K562 (cell line): ENCODE measurements around the gene ANKRD65. TPM values are rescaled to one million over a fixed set of nuclear protein-coding genes. Genes with fewer than 3 reads are reported as not detected.
A peak's percentile ranks its signal among the peaks of the same experiment; 100 is the strongest.

ENCODE experiments used
- BCOR ChIP-seq: fragments of 450-650 bp; IDR thresholded peaks from 2 replicates; pipeline ENCODE4 v1.6.1; 2016
- KAT2B ChIP-seq: IDR thresholded peaks from one replicate; pipeline ENCODE4 v1.6.1; 2012; ENCODE audit warnings: low read depth, mild to moderate bottlenecking, control low read depth, inconsistent platforms, low read length, moderate library complexity
- MGA ChIP-seq: fragments of 450-650 bp; IDR thresholded peaks from 2 replicates; pipeline ENCODE4 v1.6.1; 2016; ENCODE audit warnings: mild to moderate bottlenecking, moderate library complexity
- NFXL1 ChIP-seq: fragments of 450-650 bp; formaldehyde crosslinking; IDR thresholded peaks from 2 replicates; pipeline ENCODE4 v1.4.0; 2021; ENCODE audit warnings: mild to moderate bottlenecking
- NR2F6 ChIP-seq: fragments of 450-650 bp; formaldehyde crosslinking; IDR thresholded peaks from 2 replicates; pipeline ENCODE4 v1.4.0; 2020; ENCODE audit warnings: mild to moderate bottlenecking
- NRF1 ChIP-seq, 2 experiments: fragments of 450-650 bp; IDR thresholded peaks in 1 of 2; conservative IDR thresholded peaks in 1 of 2; 2 replicates each; pipeline ENCODE4 v1.6.1; 2014; ENCODE audit warnings: mild to moderate bottlenecking in 2 of 2
- PHB ChIP-seq: fragments of 250-450 bp; sonication (Bioruptor Pico); IDR thresholded peaks from 2 replicates; pipeline ENCODE4 v1.5.0; 2021
- POU5F1 ChIP-seq: fragments of 150-350 bp; IDR thresholded peaks from 2 replicates; pipeline ENCODE4 v1.6.1; 2014; ENCODE audit warnings: borderline replicate concordance, low read length, low read depth, mild to moderate bottlenecking; ENCODE audit not compliant: partially characterized antibody
- RUNX1 ChIP-seq: sonication (generic); IDR thresholded peaks from 2 replicates; pipeline ENCODE4 v1.6.1; 2016; ENCODE audit warnings: antibody characterized with exemption, low read depth
- SAFB2 ChIP-seq: fragments of 200-400 bp; formaldehyde crosslinking; IDR thresholded peaks from 2 replicates; pipeline ENCODE4 v1.6.1; 2018; ENCODE audit warnings: borderline replicate concordance, low read length, low read depth, moderate library complexity; ENCODE audit not compliant: severe bottlenecking
- SOX6 ChIP-seq: fragments of 450-650 bp; IDR thresholded peaks from 2 replicates; pipeline ENCODE4 v1.6.1; 2014; ENCODE audit warnings: mild to moderate bottlenecking
- SUPT5H ChIP-seq: fragments of 450-650 bp; IDR thresholded peaks from 2 replicates; pipeline ENCODE4 v1.6.1; 2016
- TRIM28 ChIP-seq: fragments of 450-650 bp; IDR thresholded peaks from 2 replicates; pipeline ENCODE4 v1.6.1; 2017
- ZFP30 ChIP-seq: fragments of 250-450 bp; sonication (Bioruptor Pico); IDR thresholded peaks from 2 replicates; pipeline ENCODE4 v1.8.0; 2022; ENCODE audit warnings: moderate library complexity, mild to moderate bottlenecking, inconsistent platforms, borderline replicate concordance
- ZHX1 ChIP-seq: fragments of 150-350 bp; conservative IDR thresholded peaks from 2 replicates; pipeline ENCODE4 v1.6.1; 2014; ENCODE audit warnings: low read length
- ZKSCAN1 ChIP-seq: fragments of 150-350 bp; IDR thresholded peaks from 2 replicates; pipeline ENCODE4 v1.6.1; 2016; ENCODE audit warnings: low read depth, low read length
- polyA plus RNA-seq, 8 experiments: library from polyadenylated mRNA; depleted of rRNA in 4 of 8; stranded (reverse) in 5 of 8; unstranded in 3 of 8; fragments of >200 nt; fragmentation: Nextera tagmentation in 2 of 8; fragmentation: Illumina TruSeq in 1 of 8; extraction: Ambion mirVana in 2 of 8; extraction: Trizol in 1 of 8; gene quantifications; 2 replicates each; pipeline versions ENCODE4 v1.2.1 to v1.2.3, GENCODE V29; 2011 to 2014; ENCODE audit warnings: inconsistent platforms in 1 of 8, missing spikeins in 1 of 8
- total RNA-seq, 7 experiments: library from RNA; depleted of rRNA in 6 of 7; stranded (reverse); fragments of >200 nt in 6 of 7; fragmentation: Illumina TruSeq in 2 of 7; extraction: Trizol in 2 of 7; gene quantifications; 2 replicates each; pipeline versions ENCODE4 v1.2.1 to v1.2.3, GENCODE V29; 2011 to 2021; ENCODE audit warnings: low replicate concordance in 1 of 7

The ANKRD65 gene
- total and polyA plus RNA-seq, 9 of the 15 experiments (the other 6 are each of a cell fraction or from before 2014, with no cell fraction given), result not detected

DNA sequence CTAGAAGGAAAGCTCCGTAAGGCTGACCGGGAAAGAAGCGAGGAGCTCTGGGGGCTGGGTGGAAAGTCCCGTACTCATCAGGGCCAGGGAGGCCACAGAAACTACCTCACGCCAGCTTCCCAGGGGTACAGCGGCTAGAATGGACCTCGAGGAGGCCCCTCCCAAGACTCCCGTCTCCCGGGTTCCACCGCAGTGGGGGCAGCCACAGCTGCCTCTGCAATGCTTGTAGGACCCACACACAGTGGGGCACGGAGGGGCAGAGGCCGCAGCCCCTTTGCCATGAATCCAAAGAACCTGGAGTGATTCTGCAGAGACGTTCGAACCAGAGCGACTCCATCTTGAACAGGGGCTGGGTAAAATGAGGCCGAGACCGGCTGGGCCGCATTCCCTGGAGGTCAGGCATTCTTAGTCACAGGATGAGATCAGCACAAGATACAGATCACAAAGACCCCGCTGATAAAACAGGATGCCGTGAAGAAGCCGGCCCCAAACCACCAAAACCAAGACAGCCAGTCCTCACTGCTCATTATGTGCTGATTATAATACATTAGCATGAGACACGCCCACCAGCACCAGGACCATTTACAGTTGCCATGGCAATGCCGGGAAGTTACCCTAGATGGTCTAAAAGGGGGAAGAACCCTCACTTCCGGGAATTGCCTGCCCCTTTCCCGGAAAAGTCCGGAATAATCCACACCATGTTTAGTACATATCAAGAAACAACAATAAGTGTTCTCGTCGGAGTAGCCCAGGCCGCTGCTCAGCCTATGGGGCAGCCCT is 1.6 kb upstream of the ANKRD65 start (continued):
- TF ChIP-seq ZHX1 (no peak), POU5F1 (no peak), KAT2B (no peak), BCOR (no peak), MGA (no peak), SAFB2 (no peak), ZKSCAN1 (no peak), SUPT5H (no peak), NR2F6 (no peak), SOX6 (no peak), TRIM28 (no peak), PHB (CRISPR knock-in tag) (no peak), NRF1 (conservative IDR thresholded peaks at IDR 0.05 in 1 of 2, IDR thresholded peaks at IDR 0.05 in 1 of 2) (no peak), RUNX1 (no peak), NFXL1 (0 out of 2 replicates have a peak, but pooled peaks have one; percentile 47), ZFP30 (CRISPR knock-in tag) (no peak)
